Embryonic facial prominence (tissue), 1 donor: Measurements from ENCODE around the gene PPT2.
"Not testable (repeated sequence)": the region's sequence is repeated elsewhere in the genome, so short reads cannot be mapped to it uniquely, and the experiment has no call there.

Source experiments
- DNase-seq: peaks from one replicate; pipeline ENCODE4 v3.0.0-alpha.2; 2016; ENCODE audit errors: extremely low spot score

PPT2 gene

DNA sequence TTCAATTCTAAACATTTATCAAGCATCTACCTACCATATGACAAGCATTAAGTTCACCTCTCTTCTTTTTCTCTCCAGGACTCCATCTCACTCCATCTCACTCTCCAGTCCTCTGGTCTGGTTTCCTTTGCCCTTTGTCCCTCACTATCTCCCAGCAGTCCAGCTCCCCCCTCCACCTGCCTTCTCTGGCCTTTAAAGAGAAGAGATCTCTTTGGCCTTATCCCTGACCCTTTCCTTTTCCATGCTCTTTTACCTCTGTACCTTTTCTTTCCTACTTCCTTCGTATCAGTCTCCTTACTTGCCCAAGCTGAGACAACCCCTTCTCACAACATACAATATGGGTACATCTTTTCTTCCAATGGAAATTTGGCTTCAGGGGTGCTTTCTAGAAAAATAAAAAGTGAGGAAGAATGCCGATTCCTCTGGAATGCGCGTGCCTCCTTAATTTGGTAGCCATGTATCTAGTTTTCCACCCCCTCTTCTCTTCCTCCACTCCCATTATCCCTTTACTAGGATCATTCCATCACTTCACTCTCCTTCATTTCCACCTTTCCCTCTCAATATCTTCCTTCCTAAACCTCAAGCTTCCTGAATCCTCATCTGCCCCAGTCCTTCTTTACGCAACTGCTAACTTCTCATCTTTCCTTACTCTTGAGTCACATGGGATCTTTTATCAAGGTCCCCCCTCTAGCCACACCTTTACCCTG is 22.7 kb downstream of the PPT2 start:
- no peak for DNase-seq

DNA sequence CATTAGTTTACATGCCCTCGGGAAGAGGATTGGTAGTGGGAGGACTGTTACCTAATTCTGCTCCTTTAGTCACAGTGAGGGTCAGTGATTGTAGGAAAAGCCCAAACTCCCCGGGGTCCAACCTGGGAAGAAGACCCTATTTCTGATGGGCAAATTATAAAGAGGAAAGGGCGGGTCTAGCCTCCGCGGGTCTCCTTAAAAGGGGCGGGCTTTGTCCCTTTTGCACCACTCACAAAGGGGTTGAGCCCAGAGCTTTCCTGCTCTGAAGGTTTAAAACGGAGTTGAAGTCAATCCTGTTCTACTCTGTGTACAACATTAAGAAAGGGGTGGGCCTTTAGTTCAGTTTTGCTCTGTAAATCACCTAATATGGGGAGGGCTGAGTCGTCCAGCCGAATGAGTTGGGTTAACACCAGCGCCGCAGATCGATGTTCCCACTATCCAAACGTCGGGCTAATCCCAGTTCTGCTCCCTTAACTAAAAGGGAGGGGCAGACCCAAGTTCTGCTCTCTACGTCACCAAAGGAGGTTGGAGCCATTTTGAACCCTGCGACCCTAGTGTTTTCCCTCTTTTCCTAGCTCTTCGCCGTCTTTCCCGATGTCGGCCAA is 23.3 kb downstream of the PPT2 start:
- no peak for DNase-seq

DNA sequence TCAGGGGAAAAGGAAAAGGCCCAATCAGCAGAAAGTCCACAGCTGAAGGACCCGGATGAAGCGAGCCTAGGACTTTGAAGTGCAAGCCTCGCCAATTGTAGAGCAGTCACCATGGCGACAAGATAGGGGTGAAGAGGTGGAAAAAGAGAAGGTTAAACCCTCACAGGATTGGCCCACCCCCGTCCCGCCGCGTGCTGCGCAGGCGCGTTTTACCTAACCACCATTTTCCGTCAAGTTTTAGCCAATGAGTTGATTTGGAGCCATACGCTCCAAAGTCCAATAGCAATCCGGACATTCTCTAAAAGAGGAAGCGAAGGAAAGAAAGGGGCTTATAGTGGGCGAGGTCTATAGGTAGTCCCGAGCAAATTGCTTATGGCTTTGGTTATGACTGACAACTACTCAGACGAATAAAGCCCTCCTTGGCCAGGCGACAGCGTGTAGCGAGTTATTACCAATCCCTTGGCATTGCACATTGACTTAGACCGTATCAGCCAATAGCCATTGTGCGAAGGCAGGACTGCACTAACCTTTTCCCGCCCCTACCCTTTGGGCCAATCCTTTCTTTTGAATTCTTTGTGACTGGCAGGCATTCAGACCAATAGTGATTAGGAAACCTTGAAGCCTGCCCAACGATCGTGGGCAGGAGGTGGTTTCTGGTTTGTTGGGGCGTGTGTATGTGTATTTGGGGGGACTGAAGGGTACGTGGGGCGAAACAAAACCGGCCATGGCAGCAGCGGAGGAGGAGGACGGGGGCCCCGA is 24.0 kb downstream of the PPT2 start, which contains the start of gene RNF5:
RNF5 (plus strand) TSS at position 618 of the 759 bp plus-strand sequence; CDS start at position 725, 107 bp downstream.
- DNase-seq, result peak; percentile 100

DNA sequence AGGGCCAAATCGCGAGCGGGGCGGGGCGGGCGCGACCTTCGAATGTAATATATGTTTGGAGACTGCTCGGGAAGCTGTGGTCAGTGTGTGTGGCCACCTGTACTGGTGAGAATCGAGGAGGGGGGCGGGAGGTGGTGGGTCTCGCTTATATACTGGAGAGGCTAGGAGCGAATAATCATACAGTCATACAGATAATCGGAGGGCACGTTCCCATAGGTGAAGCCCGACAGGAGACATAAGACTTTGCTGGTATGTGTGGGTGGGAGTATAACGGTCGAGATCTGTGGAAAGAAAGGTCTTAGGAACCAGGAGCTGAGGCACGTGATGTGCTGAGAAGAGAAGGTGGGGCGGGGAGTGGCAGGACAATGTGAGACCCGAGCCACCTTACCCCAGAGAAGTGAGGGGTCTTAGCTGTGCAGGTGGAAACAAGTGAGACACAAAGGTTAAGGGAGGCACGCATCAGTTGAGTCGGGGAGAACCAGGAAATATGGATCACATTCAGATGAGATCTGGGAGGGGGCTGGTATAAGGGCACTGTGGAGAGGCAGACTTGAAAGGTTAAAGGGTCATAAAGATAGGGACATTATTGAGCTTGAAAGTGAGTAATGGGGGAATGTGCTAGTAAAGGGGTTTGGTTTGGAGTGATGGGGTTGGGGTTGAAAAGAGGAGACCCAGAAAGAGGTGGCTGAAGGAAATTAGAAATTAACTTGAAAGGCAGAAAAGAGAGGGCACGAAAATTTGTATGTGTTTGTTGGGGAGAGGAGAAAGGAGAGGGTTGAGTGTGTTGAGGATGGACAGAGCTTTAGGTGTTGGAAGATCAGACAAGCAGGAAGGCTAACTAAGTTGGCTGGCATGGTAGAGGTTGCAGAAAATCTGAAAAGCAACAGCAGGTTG is 24.9 kb downstream of the PPT2 start:
- DNase-seq, result no peak

DNA sequence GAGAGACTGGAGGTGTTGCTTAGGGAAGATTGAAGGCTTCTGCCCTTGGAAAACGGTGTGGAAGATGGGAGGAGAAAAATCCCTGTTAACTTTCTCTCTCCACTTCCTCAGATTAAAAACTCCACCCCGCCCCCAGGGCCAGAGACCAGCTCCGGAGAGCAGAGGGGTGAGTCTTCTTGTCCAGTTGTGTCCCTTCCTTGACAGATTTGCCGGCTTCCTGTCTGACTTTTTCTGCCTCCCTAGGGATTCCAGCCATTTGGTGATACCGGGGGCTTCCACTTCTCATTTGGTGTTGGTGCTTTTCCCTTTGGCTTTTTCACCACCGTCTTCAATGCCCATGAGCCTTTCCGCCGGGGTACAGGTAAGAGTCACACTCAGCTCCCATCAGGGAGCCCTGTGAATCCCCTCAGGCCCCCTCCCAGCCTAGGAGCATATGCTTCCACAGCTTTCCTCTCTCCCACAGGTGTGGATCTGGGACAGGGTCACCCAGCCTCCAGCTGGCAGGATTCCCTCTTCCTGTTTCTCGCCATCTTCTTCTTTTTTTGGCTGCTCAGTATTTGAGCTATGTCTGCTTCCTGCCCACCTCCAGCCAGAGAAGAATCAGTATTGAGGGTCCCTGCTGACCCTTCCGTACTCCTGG is 25.9 kb downstream of the PPT2 start:
- DNase-seq, result no peak

DNA sequence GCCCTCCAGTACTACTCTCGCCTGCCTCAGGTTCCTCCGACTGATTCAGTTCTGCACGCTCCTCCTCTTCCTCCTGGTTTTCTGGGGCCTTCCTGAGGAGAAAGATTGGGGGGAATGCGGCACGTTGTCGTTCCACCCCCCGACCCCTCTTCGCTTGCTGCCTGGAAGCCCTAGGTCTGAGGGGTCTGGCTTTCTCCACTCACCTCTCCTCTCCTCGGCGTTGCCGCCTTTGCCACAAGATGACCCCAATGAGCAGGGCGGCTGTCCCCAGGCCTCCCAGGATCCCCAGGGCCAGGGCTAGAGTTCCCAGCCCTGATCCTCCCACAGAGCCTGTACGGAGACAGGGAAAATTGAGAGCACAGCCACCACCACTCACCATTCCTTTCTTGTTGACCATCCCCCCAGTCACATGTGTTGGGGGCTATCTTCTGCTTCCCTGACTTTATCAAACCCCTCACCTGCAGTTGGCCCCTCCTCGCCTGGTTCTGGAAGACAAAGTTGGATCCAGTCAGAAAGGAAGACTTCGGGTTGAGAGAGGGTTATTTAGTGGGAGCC is 27.3 kb downstream of the PPT2 start:
- DNase-seq, result no peak

DNA sequence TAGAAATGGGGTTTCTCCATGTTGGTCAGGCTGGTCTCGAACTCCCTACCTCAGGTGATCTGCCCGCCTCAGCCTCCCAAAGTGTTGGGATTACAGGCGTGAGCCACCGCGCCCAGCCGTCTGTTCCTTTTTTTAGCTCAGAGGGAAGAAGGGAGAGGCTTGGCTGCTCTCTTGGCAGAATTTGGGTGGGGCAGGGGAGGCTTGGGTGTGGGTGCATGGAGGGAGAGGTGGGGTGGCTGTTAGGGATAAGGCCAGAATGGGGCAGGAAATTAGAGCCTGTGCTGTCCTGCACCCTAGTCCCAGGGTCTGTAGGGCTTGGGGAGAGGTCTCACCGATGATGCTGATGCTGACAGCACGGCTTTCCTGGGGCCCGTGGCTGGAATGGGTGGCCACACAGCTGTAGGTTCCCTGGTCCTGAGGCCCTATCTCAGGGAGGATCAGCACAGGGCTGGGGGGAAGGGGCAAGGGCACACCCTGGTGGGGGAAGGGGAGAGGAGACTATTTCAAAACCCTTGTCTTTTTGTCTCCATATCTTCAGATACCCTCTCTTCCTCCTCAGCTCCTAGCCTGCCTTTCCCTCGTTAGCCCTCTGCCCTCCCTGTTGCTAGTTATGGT is 28.1 kb downstream of the PPT2 start:
- no peak for DNase-seq

DNA sequence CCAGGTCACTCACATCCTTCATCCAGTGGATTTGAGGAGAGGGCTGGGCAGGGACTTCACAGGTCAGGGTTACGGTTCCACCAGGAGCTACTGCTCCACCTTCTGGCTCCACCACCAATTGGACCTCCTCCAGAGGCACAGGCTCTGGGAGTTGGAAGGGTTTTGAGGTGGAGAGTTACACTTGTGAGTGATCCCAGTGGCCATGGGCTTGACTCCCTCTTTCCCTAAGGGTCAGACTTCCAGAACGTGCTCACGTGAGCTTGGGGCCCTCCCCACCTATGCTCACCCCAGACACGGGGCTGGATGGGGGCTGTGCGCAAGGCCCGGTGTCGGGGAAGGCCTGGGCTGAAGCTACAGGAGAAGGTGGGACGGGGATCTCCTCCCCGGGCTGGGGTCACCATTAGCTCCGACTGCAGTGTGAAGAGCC is 28.6 kb downstream of the PPT2 start:
- no peak for DNase-seq

DNA sequence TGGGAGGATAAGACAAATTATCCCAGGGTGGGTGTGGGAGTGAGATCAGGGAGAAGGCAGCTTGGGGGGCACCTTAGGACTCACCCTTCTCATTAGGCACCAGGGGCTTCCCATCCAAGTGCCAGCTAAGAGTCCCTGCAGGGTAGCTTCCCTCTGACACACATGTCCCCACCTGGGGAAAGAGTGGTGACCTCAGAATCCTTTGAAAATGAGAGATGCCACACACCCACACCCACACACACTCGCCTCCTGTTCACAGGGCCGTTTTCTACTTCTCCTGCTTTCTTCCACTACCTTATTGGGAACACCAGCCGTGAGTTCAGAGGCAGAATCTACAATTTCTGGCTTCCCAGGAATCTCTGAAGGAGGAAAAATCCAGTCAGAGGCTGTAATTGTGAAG is 29.1 kb downstream of the PPT2 start:
- no peak for DNase-seq

DNA sequence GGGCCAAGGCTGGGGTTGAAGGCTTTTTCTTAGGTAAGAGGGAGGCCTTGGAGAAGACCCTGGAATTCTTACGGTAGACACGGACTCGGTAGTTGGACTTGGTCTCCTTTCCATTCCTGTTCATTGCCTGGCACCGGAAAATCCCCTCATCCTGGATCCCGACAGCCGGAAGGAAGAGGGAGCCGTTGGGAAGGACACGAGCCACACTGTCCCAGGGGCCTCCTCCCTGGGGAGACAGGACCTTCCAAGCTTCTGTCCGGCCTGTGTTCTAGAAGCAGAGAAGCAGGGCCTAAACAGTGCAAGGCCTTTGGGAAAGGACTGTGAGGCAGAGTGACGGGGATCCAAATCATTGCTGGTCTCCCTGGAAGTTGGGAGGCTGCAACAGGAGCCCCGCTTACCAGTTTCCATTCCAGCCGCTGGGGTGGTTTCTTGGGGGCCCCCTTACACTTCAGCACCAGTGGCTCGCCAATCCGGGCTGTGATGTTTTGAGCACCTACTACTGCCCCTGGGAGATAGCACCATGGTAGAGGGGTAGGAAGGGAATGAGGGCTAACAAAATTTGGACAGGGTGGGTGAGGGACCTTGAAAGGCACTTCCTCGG is 29.6 kb downstream of the PPT2 start:
- DNase-seq, result no peak

DNA sequence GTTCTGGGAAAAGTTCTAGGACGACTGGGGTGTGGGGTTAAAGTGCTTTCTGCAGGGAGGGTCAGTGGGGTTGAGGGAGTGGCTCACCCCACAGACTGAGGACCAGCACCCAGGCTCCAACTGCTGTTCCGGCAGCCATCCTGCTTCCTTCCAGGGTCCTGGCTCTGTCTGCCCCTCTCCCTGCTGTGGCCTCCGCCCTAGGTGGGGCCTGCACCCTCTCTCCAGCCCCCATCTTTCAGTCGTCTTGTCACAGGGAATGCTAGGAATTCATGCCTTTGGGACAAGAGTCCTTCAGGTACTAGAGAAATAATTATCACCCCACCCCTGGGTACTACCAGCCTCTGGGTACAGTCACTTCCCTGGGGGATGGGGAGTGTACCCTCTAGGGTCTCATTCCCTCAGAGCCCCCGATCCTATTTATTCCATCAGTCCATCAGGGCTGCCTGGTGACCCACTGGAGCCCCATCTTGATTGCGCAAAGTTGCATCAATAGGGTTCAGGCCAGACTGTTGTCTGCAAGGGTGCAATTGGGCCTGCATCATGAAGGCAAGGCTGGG is 30.2 kb downstream of the PPT2 start, which contains the start of gene AGER:
AGER (minus strand) TSS at position 170 of the 557 bp plus-strand sequence; CDS start at position 139, 31 bp downstream.
- no peak for DNase-seq

DNA sequence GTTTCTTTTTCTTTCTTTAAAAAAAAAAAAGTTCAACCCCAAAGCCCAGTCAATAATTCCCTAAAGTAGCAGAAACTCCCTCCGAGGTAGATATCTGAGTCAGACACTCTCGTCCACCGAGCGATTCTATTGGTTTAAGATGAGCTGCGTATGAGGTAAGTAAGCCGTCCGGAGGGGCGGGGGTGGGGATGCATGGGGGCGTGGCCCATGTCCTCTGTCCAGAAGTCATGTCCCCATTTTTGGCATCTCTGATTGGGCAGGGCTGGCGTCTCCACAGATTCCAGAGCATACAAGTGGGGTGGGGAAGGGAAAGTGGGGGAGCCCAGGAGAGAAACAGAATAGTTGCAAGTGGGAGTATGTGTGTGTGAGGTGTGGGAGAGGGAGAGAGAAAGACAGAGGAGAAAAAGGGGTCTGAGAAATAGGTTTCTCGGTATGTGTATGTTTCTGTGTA is 31.8 kb downstream of the PPT2 start:
- not testable (repeated sequence) for DNase-seq

DNA sequence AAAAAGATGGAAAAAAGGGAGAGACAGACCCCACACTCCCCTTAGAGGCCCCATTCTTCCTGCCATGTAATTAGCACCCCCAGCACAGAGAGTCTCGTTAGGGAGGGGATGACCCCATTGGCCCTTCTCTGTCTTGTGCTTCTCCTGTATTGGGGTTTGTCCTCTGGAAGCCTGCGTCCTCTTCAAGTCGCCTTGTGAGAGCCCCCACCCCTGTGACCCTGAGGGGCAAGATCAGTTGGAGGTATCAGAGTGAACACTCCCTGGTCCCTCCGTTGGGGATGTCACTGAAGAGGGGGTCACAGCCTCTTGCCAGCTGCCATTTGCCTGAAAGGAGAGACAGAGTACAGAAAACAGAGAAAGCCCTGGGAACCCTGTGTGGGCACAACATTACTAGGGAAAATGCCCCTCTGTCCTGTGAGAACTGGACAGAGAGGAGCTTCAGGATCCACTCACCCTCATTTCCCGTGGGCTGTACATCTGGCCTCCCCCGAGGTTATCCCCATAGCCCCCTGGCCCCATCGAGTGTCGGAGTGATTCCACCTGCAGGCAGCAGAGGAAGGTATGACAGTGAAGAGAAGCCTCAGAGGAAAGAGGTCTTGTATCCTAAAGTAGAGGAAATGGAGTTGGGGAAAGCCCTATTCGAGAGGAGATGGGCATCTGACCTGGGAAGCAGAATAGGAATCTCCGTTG is 32.4 kb downstream of the PPT2 start:
- not testable (repeated sequence) for DNase-seq

DNA sequence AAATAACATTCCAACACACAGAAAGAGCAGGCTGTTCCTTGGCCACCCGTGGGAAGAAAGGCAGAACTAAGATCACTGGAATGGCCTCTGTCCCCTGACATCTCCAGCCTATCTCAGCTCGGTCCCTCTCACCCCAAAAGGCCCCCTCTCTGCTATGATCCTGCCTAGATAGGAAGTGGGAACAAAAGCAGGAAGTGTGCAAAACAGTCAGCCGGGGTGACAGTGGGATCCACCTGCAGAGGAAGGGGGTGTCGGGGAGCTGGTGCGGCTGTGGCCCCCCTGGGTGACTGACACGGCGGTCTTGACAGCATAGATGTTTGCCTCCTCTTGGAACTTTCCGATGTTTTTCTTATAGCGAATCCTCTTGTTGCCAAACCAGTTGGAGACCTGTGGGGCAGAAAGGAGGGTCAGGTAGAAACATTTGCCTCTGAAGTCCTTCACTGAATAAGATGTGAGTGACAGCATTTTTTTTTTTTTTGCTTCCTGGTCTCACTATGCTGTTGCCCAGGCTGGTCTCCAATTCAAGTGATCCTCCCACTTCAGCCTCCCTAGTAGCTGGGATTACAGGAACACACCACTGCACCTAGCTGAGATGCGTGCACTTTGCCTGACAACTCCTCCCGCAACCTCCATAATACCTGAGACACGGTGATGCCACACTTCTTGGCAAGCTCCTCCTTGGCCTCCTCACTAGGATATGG is 33.2 kb downstream of the PPT2 start:
- no peak for DNase-seq

DNA sequence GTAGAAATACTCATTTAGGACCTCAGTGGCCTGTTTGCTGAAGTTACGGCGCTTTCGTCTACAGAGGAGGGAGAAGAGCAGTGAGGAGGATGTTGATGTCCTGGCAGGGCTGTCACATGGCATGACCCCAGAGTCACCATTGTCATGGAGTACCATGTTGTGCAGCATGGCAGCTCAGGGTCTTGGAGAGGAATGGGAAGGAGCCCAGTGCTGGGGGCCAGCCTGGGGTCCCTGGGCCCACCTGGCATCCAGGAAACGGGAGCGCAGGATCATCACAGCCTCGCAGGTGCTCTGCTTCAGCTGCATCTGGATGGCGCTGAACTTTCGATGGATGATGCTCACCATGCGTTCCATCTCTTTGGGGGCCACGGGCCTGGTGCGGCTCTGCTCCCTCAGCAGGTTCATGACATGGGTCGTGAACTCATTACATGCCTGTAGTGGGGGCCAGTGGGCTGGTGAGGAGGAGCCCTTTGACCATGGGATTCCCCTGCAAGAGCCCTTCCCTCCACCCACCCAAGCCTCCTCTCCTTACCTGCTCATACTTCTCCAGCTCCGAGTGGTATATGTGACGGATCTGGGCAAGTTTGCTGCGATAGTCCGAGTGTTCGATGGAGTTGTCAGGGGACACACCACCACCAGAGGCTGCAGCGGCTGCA is 33.9 kb downstream of the PPT2 start:
- not testable (repeated sequence) for DNase-seq

DNA sequence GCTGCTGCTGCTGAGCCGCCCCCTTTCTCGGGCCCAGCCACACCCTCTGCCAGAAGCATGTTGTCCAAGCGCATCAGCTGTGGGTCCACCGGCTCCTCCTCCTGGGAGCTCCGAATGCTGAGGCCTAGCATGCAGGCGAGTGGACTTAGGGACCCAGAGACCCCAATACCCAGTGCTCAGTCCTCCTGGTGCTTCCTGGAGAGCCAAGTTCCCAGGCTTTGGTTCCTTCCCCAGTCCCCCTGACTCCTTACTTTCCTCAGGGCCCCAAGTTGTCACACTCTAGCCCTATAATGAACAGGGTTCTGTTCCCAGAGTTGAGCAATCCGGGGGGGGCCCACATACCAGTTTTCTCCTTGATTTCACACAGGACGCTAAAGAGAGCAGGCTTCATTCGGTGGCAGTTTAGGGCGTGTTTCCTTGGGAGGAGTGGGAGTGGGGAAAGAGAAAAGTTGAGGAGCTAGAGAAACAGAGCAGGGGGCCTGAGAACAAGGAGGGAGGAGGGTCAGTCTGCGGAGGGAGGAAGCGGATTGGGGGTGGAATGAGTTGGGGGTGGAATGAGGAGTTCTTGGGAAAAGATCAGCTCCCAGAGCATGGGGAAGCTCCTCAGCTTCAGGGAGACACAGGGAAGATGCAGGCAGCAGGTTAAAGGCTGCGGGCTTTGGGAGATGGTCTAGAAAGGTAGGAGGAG is 34.6 kb downstream of the PPT2 start:
- no peak for DNase-seq

DNA sequence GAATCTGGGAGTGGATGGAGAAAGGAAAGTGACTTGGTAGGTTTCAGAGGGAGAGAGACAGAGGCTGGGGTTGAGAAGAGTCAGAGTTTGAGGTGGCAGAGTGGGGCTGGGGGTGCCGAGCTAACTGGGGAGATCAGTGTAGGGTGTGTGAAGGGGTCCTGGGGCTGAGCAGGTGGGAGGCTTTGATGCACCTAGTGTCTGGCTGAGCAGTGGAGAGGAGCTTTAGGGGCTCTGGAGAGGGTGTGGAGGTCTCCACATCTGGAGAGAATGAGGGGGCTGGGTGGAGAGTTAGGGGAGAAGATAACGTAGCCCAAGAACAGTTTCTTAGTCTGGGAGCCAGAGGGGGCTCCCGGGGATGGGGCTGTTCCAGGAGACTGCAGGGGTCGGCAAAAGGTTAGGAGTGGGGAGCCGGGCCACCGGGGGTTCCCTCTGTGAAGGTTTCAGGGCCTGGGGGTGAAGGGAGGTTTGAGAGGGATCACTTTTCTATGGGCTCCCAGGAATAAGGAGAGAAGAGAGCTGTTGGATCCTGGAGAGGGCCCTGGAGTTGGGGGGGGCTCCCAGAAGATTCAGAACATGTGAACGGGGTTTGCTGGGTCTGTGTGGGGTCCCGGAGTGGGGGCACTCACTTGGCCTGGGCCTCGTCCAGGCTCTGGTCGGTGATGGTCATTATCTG is 35.3 kb downstream of the PPT2 start:
- DNase-seq, result no peak
